ENCODE results near the gene USP47.
"Not testable (repeated sequence)": the region's sequence is repeated elsewhere in the genome, so short reads cannot be mapped to it uniquely, and the experiment has no call there.

The USP47 gene

DNA sequence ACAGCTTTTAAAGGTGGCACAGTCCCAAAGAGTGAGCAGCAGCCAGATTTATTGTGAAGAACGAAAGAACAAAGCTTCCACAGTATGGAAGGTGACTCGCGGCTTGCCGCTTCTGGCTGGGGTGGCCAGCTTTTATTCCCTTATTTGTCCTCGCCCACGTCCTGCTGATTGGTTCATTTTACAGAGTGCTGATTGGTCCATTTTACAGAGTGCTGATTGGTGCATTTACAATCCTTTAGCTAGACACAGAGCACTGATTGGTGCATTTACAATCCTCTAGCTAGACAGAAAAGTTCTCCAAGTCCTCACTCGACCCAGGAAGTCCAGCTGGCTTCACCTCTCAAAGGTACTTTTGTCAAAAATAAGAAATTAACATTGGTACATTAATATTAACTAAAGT is 10.4 kb upstream of the USP47 start:
- DNase-seq, result not testable (repeated sequence)

DNA sequence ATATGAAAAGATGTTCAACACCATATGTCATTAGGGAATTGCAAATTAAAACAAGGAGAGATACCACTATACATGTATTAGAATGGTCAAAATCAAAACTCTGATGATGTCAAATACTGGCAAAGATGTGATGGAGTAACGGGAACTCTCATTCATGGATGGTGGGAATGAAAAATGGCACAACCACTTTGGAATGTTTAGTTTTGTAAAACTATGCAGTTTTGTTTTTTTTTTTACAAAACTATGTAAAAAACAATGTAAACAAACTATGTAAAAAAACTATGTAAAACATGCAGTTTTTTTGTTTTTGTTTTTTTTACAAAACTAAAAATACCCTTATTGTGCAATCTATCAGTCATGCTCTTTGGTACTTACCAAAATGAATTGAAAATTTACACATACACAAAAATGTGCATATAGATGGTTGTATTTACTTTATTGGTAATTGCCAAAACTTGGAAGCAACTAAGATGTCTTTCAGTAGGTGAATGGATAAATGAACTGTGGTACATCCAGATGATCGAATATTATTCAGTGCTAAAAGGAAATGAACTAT is 5.0 kb upstream of the USP47 start:
- DNase-seq, result no peak

DNA sequence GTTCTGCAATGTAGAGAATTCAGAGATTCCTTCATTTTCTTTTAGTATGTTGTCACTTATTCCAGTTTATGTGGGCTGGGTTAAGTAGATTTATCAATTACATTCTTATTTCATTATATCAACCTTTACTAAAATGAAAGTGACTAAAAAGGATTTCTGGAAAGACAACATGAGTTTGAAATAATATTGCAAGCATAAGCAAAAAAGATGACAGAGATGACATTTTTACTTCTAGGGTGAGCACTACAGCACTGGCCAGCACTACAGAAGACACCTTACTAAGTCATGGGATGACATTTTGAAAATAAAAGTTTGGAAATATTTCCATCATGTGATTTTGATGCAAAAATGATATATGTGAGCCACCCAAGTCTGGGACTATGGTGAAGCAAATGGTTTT is 2.1 kb upstream of the USP47 start:
- no peak for DNase-seq

DNA sequence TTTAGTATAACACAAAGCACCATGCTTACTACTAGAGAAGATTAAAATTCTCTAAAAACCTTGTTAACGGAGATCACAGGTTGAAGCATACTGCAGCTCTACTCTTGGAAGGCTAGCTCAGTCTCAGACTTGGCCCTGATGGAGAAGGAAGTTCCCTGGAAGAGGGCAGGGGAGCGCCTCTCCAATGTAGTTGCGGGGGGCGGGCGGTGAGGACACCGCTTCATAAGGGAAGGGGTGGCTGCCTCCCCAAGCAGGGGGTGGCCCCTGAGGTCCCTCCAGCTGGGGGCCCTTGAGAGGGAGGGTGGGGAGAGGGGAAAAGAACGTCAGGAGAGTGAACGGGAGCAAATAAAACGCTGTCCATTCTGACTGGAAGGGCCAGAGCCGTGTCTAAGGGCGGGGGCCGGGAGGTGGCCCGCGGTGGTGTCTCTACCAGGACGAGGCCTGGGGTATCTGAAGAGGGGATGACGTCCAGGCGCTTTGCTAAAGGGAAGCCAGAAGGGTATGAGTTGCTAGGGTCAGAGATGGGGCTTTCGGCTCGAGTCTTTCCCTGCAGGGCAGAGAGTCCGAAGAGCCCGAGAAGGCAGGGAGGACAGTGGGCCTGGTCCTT is 553 bp upstream of the USP47 start:
- no peak for DNase-seq

DNA sequence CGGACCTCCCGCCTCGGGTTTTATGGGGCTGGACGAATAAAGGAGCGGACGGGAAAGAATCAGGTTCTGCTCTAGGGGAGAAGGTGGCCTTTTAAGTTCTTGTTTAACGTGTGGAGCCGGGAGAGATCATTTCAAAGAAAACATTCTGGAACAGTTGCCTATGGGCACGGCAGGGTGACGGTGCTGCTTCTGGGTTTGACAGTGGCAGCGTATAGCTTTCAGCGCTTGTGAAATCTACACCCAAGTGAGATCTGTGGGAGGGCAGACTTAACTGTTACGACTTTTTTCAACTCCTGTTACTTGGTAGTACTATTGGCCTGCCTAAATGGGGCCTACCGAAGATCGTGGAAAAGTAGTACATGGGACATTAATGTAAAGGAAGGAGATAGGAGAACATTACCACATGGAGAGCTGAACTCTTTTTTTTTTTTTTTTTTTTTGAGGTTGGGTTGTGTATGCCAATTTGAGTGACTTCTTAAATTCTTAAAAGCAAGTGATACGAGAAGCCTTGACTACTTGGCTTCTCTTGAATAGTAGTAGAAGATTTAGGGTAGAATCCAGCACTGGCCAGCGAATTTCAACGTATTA is 743 bp downstream of the USP47 start:
- peak; percentile 84 for DNase-seq

DNA sequence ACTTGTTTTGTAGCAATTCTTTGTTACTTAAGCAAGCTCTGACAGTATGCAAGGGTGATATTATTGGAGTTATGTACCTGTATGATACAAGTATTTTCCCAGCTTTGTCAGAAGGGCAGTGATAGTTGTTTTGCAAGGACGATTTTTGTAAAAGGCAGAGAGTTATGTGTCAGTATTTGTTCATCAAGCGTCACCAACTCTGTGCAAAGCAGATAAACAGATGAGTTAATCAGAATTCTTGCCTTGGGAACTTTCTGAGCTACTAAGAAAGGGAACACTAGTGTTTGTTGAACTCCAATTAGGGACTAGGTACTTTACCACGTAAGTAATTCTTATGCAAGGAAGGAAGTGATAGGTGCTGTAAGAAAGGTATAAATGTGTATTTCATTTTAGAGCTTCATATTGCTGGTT is 1.4 kb downstream of the USP47 start:
- peak; percentile 38 for DNase-seq

DNA sequence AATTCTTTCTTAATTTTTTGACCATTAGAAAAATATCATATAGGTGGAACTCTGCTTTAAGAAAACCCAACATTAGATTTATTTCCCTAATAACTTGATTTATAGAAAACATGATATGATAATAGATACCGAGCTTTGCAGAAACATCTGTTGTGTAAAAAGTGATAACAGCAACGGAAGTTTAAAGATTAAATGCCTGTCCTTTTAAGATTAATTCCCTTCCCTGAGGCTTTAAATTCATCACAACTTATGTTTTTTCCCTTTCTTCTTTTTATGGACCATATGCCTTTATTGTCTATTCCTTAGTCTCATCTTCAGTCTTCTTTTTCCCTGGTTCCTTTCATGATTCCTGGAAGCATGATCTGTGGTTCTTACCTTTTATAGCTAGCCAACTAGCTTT is 1.9 kb downstream of the USP47 start:
- DNase-seq, result no peak

DNA sequence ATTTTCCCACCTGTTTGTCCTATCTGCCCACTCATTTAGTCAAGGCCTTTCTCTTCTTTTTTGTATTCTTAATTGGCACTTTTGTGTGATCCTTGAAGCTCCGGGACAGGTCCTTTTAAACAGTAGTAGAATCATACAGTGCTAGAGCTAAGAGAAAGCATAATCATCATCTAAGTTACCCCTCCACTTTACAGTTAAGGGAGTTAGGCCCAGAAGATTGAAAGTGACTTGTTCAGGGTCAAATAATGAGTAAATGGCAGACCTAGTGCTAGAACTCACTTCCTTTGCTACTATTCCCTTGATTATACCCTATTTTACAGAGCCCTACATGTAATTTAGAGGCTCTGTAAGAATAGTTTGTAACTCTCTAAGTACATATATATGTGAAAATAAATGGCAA is 2.5 kb downstream of the USP47 start:
- peak; percentile 48 for DNase-seq

DNA sequence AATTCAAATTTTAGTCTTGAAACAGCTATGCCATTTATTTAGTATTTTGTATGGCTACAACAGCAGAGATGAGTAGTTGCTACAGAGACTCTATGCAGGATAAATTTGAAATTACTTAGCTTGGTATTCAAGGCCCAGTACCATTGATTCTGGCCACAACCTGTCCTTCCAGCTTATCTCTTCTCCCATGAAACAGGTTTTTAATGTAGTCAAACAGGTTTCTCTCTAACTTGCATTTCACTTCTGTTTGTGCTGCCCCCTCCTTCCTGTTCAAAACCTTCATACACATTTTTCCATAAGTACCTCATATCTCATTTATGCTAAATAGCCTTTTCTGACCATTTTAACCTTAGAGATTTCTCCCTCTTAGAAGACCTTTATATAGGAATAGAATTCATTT is 3.3 kb downstream of the USP47 start:
- no peak for DNase-seq

DNA sequence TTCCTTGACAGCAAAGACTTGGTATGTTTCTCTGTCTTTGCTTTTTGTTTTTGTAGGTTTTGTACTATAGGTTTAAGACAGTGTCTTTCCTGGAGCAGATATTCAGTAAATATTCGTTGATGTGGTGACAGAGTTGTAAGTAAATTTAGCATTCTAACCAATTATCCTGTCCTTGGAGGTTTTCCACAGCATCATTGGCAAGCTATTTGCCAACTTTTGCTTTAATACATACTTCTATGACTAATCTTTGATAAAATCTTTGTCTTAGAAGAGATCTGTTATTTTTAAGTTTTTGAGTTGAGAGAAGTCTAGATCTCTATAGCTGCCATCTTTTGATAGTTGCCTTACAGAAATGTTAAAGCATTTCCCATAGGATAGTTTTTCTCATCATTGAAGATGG is 3.8 kb downstream of the USP47 start:
- DNase-seq, result no peak

DNA sequence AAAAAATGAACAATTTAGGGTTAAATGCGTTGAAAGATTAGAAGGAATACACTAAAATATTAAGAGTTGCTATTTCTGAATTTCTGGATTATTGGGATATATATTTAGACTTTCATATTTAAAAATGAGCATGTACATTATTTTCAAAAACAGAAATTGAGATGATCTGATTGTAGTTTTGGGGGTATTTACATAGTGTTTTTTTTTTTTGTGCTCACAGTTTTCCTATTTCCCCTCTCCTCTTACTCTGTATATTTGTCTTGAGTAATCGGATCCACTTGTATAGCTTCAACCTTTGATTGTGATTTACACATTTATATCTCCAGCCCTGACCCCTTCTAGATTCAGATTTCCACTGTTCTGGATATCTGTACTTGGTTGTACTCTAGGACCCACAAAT is 5.3 kb downstream of the USP47 start:
- no peak for DNase-seq

DNA sequence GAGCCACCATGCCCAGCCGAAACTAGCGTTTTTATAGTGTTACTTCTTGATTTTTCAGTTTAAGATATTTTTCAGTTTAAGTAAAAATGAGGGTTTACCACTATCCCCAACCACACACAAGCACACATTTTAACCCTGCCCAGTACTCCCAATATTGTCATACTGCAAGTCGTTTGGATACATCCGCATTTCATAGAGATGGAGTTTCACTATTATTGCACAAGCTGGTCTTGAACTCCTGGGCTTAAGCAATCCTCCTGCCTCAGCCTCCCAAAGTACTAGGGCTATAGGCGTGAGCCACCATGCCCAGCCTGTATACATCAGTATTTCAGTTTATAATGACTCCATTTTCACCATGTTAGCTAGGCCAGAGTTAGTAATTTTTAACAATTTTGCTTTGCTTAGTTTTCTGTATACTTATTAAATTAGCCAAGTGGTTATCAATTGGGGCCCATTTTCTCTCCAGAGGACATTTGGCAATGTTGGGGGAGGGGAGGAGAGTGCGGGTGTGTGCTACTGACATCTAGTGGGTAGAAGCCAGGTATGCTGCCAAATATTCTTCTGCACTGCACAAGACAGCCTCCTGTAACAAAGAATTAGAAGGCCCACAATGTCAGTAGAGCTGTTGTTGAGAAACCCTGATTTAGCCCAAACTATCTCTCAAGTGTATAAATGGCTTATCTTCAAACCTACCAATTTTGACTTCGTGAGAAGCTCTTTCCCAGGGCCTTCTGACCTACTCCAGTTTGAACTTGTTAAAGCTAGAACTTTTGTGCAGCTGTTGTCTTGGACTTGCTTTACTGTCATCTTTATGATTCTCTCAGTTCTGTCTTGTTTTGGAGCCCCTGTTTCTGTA is 7.3 kb downstream of the USP47 start:
- peak; percentile 70 for DNase-seq

DNA sequence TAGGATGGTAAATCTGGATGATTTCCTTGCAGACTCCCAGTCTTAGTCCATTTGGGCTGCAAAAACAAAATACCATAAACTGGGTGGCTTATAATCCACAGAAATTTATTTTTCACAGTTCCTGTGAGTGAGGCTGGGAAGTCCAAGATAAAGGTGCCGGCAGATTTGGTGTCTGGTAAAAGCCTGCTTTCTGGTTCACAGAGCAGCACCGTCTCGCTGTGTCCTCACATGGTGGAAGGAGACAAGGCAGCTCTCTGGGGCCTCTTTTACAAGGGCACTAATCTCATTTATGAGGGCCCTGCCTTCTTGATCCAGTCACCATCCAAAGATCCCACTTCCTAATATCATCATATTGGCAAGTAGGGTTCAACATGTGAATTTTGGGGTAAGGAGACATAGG is 8.9 kb downstream of the USP47 start:
- no peak for DNase-seq

DNA sequence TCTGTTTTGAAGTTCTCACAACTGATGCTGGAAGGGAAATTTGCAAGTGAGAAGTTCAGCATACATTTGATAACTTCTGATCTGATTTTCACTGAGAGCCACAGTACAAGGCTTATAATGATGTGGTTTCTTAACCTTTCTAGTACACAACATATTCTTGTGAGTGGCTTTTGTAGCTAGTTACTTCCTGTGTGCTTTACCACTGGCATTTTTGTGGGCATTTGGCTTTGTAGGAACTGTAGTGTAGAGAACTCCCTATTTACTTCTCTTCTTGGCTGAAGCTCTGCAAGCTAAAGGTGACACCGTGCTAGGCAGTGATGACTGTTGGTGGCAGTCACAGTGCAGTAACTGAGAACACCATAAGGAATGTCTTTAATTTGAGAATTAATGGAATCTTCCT is 14.9 kb downstream of the USP47 start:
- peak; percentile 30 for DNase-seq

DNA sequence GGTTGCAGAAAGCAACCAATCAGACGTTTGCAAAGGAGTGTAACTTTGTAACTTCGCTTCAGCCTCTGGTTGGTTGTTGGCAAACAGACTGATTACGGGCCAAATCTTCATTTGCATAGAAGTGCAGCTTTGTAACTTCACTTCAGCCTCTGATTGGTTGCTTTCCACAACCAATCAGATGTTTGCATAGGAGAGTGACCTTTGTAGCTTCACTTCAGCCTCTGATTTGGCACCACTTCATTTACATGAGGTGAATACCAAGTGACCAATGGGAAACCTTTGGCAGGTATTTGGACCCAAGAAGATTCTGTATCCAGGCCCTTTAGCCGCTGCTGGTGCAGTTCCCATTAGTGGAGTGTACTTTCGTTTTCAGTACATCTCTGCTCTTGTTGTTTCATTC is 16.0 kb downstream of the USP47 start:
- no peak for DNase-seq

DNA sequence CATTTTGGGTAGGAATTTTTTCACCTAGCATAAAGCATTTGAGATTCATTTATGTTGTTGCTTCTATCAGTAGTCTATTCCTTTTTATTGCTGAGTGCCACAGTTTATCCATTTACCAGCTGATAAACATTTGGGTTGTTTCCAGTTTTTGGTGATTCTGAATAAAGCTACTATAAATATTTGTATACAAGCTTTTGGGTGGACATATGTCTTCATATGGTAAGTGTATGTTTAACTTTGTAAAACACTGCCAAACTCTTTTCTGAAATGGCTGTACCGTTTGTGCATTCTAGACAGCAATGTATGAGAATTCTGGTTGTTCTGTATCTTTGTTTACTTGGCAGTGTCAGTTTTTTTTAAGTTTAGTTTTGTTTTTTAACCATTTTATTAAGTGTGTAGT is 16.9 kb downstream of the USP47 start:
- no peak for DNase-seq

DNA sequence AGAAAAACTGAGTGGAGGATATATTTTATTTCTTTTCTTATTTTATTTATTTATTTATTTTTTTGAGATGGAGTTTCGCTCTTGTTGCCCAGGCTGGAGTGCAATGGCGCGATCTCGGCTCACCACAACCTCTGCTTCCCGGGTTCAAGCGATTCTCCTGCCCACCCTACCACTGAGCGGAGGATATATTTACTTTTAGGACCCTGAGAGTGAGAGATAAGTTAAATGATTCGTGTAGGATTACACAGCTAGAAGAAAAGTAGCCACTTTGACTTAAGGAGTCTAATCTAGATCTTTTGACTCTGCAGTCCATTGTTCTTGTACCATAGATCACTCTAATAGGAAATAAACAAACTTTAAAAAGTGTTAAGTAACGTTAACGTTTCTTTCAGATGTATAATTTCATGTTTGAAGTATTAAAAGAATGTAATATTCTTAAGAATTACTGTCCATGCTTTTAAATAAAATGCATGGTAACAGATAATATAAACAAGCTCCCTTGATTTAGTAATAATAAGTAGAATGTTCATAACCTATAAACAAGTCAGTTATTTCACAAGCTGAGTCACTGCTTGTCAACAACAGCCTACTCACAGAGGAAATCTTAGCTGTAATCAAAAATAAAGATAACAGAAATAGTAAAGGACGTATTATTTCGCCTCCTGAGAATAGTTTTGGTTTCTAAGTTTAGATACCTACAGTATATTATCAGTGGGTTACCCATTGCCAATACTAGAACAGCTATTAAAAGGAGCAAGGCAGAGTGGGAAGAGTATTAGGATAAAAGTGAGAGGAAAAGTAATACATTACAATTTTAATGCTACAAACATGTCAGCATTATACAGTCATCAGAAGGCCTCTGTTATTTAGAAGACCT is 18.6 kb downstream of the USP47 start:
- no peak for DNase-seq

DNA sequence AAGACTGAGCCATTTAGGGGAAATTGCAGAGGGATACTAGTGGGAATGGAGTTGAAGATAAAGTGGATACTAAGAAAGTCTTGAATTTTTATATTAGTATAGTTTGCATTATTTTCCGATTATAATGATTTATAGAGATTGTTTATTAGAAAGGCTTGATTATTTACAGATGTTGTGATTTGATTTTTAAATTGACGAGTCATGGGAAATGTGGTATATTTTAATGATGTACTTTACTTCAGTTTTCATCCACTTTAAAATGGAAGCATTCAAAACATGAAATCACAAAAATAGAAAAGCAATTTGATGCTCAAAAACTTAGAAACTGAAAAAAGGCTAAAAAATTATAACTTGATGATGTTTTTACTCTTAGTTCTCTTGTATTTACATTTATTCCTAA is 21.2 kb downstream of the USP47 start:
- DNase-seq, result no peak

DNA sequence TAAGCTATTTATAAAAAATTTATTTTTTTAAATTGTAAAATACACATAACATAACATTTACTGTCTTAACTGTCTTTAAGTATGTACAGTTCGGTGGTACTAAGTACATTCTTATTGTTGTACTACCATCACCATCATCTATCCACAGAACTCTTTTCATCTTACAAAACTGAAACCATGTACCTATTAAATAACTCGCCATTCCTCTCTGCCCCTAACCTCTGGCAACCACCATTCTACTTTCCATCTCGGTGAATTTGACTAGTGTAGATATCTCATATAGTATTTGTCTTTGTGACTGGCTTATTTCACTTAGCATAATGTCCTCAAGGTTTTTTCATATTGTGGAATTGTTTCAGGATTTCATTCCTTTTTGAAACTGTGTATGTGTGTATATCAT is 22.6 kb downstream of the USP47 start:
- DNase-seq, result no peak

DNA sequence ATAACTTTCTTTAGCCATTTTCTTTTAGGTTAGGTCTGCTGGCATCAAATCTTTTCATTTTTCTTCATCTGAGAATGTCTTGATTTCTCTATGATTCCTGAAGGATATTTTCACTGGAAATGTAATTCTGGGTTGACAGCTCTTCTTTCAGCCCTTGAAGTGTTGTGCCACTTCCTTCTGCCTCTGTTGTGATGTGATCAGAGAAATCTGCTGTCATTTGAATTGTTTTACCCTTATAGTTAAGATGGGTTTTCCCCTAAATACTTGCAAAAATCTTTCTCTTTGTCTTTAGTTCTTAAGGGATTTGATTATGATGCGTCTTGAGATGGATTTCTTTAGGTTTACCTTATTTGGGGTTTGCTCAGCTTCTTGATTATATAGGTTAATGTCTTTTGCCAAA is 23.0 kb downstream of the USP47 start:
- no peak for DNase-seq

DNA sequence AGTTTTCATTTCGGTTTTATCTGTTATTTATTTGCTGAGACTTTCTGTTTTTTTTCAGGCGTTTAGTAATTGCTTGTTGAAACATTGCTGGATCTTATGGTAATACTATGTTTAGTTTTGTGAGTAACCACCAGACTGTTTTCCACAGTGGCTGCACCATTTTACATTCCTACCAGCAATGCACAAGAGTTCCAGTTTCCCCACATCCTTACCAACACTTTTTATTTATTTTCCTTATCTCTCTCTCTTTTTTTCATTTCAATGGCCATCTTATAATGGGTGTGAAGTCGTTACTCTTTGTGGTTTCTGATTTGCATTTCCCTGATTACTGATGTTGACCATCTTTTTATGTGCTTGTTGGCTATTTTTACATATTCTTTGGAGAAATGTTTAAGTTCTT is 23.7 kb downstream of the USP47 start:
- no peak for DNase-seq

DNA sequence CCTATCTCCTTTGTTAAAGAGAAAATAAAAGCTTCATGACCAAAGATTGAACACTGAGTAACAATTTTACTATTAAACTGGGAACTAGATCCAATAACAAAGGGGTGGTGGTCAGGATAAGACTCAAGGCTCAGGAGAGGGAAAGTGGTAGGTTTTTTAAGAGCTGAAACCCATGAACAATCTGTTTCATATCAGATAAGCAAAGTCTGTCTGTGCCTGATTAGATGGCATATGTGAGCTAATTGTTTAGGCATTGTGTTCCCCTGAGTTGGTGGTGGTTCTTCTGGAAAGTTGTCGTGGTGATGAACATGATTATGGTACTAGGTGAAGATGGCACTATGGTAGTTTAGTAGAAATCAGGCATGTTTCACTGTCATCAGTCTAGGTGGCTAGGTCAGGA is 24.4 kb downstream of the USP47 start:
- no peak for DNase-seq

DNA sequence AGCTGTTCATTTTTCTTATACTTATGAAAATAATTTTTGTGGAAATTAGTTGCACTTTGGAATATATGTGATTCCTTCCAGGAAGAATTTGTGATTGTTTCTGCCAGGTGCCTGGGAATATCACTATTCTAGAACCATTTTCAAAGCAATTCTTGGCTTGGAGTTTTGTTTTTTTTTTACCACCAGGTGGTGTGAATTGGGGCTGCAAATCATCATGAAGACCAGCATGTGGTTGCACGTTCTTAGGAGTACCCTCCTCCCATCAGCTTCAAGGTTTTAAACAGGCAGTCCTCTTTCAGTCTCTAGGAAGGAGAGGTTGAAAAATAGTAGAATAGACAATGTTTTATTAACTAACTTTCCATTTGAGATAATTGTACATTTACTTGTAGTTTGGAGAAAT is 25.9 kb downstream of the USP47 start:
- DNase-seq, result no peak
